ENCODE results near the gene PCGF3.

- TF ChIP-seq POLR2AphosphoS5 (IDR thresholded peaks at IDR 0.05; ENCODE audit: low read depth, low read length) (no peak), SIN3A (IDR thresholded peaks at IDR 0.05; ENCODE audit: borderline replicate concordance, insufficient read depth, low read length) (no peak)
These were observed 23.7 kb upstream of the PCGF3 start for GRCh38 chr4:681736-682451.
